Motor neuron (in vitro differentiated cells): ENCODE measurements around the gene ZBED4. TPM values are rescaled to one million over a fixed set of nuclear protein-coding genes. Genes with fewer than 3 reads are reported as not detected.

Experiments
- ATAC-seq, 8 experiments: fragments of 200-7000 bp; cut with Tn5 transposase; replicated peaks in 6 of 8; 2 replicates each; pipeline ENCODE4 v1.8.0; 2021; ENCODE audit warnings: mild to moderate bottlenecking in 8 of 8, moderate library complexity in 8 of 8
- H3K27ac ChIP-seq, 2 donors: fragments of 250-450 bp; sonication (Bioruptor Pico); 2 replicates each; pipeline ENCODE4 v1.9.0; 2021; ENCODE audit warnings: antibody characterized with exemption in 2 of 2, mild to moderate bottlenecking in 2 of 2, moderate library complexity in 1 of 2
- H3K4me1 ChIP-seq, 2 donors: fragments of 250-450 bp; sonication (Bioruptor Pico); replicated peaks in 1 of 2; 2 replicates each; pipeline ENCODE4 v1.6.1; 2021; ENCODE audit warnings: antibody characterized with exemption in 2 of 2, mild to moderate bottlenecking in 2 of 2, moderate library complexity in 1 of 2
- H3K4me3 ChIP-seq, 5 donors: fragments of 250-450 bp; sonication (Bioruptor Pico); 2 replicates each; pipeline ENCODE4 v1.9.0; 2021; ENCODE audit warnings: antibody characterized with exemption in 5 of 5, mild to moderate bottlenecking in 5 of 5, moderate library complexity in 4 of 5
- WGBS, 10 experiments: fragments of 450-650 bp; shearing (Covaris generic); methylation state at CpG; one replicate each; pipeline ENCODE4 v1.0.0; 2022; 5-methylcytosine and 5-hydroxymethylcytosine counted together
- in situ Hi-C, 9 experiments: fragments of 400-800 bp; cut with MboI; loops; one replicate each; pipeline ENCODE4 v1.15.0; 2021; ENCODE audit warnings: low sequenced_read_pairs in 9 of 9, low pct_unique_long_range_greater_than_20kb in 2 of 9; ENCODE audit not compliant: unreplicated experiment in 9 of 9
- total RNA-seq, 8 experiments: library from RNA; unstranded; fragments of 300-600 nt; gene quantifications; 2 replicates each; pipeline versions ENCODE4 v1.2.3 to v1.2.4, GENCODE V29; 2022

The ZBED4 gene
- total RNA-seq, 8 experiments from 2014 or later, result 5.9 to 31.4 (median 16.9) TPM

DNA sequence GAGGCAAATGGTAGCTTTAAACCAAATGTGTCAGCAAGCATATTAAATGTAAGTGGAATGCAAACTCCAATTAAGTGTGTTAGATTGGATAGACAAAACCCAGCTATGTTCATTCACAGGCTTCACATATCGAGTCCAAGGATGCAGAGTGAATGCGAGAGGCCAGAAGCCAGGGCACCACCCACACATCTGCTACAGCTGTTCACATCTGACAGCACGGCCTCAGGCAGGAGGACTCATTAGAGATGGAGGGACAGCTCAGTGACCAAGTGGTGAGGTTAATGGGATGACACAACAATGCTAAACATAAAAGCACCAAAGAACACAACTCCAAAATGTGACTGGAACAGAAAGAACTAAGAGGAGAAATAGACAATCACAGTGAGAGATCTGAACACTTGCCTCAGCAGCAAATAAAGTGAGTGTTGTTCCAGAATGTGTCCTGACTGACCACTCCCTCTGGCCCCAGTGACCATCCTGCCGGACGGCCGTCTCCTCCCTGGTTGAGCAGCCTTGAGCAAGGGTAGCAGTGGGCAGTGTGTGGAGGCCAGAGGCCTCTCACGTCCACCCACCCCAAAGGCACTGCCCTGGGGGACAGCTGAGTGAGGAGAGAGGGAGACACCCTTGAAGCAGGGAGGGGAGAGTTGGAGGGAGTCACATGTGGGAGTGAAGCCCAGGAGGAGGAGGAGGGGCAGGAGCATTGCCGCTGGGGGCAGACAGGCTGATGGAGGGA is 40.8 kb downstream of the ZBED4 start:
- 12 to 100% (median 84%) methylated on average over 1 to 3 of the region's 8 CpGs; no CpG with 5 or more reads in 4 of the 10 experiments for WGBS, 10 experiments
- in situ Hi-C loops, result no loop called here
- Histone ChIP-seq H3K4me1 (no peaks in the 10 kb centered on the region), H3K4me3 (no peak overlapping the region), H3K27ac (no peak overlapping the region)
- peak in 3 of 8 experiments; percentile 52 to 95 (median 95) for ATAC-seq

DNA sequence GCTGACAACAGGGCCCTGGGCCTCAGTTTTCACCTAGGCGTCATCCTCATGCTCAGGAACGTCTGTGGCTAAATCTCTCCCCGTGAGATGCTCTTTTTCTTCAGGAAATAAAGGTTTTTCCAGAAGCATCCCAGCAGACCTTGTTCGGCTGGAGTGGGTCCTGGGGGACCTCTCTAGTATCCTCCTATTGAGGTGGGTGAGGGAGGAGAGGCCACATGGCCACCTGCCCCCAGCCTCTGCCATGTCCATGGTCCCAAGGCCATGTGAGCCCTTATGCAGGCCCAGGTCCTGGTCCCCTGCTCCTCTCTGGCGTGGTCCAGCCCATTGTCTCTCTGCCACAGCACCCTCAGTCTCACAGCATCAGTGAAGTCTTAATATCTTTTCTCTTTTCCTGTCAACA is 42.6 kb downstream of the ZBED4 start:
- H3K4me3 ChIP-seq, result no peak overlapping the region
- H3K27ac ChIP-seq, result no peak overlapping the region
- WGBS, 10 experiments, result 66 to 100% (median 100%) methylated on average over 1 to 5 of the region's 5 CpGs; no CpG with 5 or more reads in 2 of the 10 experiments
- in situ Hi-C loops, result no loop called here
- ATAC-seq, result no peak
- no peaks in the 10 kb centered on the region for H3K4me1 ChIP-seq

DNA sequence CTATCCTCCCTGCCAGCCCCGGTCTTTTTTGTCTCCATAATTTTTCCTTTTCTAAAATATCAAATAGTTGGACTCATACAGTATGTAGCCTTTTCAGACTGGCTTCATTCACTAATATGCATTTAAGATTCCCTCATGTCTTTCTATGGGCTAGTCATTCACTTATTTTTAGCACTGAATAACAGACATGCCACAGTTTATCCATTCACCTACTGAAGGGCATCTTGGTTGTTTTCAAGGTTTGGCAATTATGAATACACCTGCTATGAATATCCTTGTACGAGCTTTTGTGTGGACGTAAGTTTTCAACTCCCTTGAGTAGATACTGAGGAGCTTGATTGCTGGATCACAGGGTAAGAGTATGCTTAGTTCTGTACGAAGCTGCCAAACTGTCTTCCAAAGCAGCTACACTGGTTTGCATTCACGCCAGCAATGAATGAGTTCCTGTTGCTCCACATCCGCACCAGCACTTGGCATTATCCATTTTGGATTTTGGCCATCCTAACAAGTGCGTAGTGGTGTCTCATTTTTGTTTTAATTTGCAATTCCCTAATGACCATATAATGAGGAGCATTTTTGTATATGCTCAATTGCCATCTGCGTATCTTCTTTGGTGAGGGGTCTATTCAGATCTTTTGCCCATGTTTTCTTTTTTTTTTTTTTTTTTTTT is 43.5 kb downstream of the ZBED4 start:
- Histone ChIP-seq H3K27ac (no peak overlapping the region), H3K4me3 (no peak overlapping the region), H3K4me1 (no peaks in the 10 kb centered on the region)
- 79 to 100% (median 95%) methylated on average over 2 to 8 of the region's 8 CpGs for WGBS, 10 experiments
- ATAC-seq, result no peak
- in situ Hi-C loops, result no loop called here

DNA sequence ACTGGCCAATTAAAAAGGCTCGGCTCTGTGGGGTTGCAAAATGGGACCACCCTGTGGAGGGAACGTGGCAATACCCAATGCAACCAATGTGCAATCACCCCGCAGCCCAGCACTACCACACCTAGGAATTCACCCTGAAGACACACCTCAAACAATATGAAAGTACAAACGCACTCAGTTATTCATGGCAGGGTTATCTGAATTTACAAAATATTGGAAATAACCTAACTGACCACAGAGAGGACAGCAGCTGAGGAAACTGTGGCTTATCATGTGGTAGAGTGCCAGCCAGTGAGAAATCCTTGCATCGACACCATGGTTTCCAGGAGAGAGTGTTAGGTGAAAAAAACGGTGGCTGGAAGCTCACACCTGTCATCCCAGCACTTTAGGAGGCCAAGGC is 45.9 kb downstream of the ZBED4 start:
- WGBS, 10 experiments, result 83 to 100% (median 100%) methylated on average over 1 to 3 of the region's 6 CpGs; no CpG with 5 or more reads in 3 of the 10 experiments
- no peak overlapping the region for H3K27ac ChIP-seq
- in situ Hi-C loops, result no loop called here
- ATAC-seq, result no peak
- no peak overlapping the region for H3K4me3 ChIP-seq
- no peaks in the 10 kb centered on the region for H3K4me1 ChIP-seq

DNA sequence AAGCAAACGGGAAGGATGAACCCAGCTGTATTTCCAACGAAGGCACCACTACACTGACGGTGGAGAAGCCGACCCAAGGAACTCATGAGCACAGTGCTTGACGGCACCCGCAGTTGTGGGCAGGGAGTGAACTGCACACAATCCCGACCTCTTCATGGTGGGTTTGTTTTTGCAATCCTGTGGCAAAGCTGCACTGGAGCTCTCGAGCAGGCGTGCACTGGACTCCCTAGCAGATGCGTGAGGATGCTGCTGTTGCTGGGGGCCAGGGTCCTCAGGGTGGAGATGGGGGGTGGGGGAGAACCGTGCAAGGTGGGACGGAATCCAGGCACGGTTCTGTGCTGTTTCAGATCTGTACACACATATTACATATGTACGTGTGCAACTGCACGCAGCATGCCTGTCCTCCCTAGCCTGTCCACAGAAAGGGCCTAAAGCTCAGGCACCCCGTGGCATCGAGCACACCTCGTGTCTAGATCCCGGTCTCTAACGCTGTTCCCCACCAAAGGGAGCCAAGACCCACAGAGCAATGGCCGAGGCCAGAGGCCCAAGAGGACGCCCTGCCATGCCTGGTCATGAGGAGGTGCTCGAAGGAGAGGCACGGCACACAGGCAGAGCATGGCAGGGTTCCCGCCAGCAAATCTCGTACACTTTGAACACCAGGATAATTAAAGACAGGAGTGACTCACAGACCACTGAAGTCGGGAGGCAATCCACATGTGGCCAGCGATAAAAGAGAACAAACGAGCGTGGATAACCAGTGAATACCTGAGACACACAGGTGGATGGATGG is 47.0 kb downstream of the ZBED4 start:
- H3K4me3 ChIP-seq, result no peak overlapping the region
- no peak overlapping the region for H3K27ac ChIP-seq
- no peaks in the 10 kb centered on the region for H3K4me1 ChIP-seq
- in situ Hi-C loops, result loop anchor here in 1 of 9 experiments (25.0 kb wide), 1 partner anchor 113 kb away; no protein-coding TSS in a partner anchor
- no peak for ATAC-seq
- WGBS, 10 experiments, result 30 to 87% (median 69%) methylated on average over 2 to 9 of the region's 30 CpGs; no CpG with 5 or more reads in 6 of the 10 experiments

DNA sequence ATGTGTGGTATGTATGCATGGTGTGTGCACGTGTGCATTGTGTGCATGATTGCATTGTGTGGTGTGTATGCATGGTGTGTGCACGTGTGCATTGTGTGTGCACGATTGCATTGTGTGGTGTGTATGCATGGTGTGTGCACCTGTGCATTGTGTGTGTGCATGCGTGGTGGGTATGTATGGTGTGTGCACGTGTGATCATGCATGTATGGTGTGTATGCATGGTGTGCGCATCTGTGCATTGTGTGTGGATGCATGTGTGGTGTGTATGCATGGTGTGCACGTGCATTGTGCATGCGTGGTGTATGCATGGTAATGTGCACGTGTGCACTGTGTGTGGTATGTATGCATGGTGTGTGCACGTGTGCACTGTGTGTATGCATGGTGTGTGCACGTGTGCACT is 47.8 kb downstream of the ZBED4 start:
- Histone ChIP-seq H3K4me1 (no peaks in the 10 kb centered on the region), H3K27ac (no peak overlapping the region), H3K4me3 (no peak overlapping the region)
- in situ Hi-C loops, result loop anchor here in 1 of 9 experiments (25.0 kb wide), 1 partner anchor 114 kb away; no protein-coding TSS in a partner anchor
- 82 to 100% (median 100%) methylated on average over 1 to 2 of the region's 11 CpGs; no CpG with 5 or more reads in 4 of the 10 experiments for WGBS, 10 experiments
- ATAC-seq, result no peak

DNA sequence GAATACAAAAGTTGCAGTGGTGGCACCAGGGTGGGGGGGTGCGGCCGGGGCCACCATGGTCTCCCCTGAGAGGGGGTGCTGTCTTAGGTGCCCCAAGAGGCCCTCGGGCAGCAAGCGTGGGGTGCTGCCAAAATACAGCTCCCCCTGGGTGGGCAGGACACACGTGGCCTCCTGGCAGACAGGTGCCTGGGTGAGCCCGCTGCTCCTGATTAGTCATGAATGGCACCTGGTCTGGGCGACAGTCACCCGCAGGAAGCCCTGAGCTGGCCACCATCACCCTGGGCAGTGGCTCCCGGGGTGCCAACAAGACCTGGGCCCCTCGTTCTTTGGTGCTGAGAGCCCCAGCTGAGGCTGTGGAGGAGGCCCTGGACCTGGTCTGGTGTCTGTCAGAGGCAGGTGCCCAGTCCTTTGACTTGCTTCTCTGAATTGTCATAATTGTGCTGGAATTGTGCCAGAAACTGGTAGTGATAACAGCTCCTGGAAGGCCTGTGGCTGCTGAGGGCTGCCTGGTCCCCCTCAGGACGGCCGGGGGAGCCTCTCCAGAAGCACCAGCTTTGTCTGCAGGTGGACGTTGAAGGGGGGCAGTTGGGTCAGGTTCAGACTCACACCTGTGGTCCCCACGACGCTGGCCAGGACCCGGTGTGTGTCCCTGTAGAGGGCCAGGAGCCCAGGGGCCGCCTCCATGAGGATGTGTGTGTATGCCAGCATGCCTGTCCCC is 49.8 kb downstream of the ZBED4 start:
- no peak for ATAC-seq
- Histone ChIP-seq H3K4me1 (no peaks in the 10 kb centered on the region), H3K27ac (no peak overlapping the region), H3K4me3 (no peak overlapping the region)
- in situ Hi-C loops, result loop anchor here in 1 of 9 experiments (25.0 kb wide), 1 partner anchor 116 kb away; no protein-coding TSS in a partner anchor
- WGBS, 10 experiments, result 100% methylated on average over 1 of the region's 17 CpGs; no CpG with 5 or more reads in 9 of the 10 experiments

DNA sequence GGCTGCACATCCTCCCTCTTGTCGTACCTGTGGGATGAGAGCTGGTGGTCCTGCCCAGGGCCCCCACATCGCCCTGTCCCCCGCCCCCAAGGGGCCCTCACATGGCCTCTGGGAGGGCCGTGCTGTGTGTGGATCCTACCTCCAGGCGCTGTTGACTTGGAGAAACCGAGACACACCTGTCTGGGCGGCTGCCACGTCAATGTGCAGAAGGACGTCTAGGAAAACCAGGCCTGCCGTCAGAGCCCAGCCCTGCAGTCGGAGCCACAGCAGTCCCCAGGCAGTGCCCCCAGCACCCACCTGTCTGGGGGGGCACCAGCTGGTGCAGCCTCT is 50.4 kb downstream of the ZBED4 start:
- Histone ChIP-seq H3K4me3 (no peak overlapping the region), H3K27ac (no peak overlapping the region), H3K4me1 (no peaks in the 10 kb centered on the region)
- no CpG with 5 or more reads among the region's 11 CpGs for WGBS, 10 experiments
- in situ Hi-C loops, result loop anchor here in 1 of 9 experiments (25.0 kb wide), 1 partner anchor 117 kb away; no protein-coding TSS in a partner anchor
- no peak for ATAC-seq

DNA sequence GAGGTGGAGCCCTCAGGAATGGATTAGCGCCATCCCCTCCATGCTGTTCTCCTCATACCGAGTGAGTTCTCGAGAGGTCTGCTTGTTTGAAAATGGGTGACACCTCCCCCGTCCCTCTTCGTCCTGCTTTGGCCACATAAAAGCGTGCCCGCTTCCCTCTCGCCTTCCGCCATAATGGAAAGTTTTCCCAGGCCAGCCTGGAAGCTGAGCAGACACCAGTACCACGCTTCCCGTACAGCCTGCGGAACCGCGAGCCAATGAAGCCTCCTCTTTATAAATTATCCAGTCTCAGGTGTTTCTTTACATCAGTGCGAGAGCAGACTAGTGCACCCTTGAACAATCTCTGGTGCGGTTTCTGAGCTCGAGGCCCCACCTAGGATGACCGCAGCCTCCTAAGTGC is 51.8 kb downstream of the ZBED4 start:
- Histone ChIP-seq H3K27ac (no peak overlapping the region), H3K4me1 (no peaks in the 10 kb centered on the region), H3K4me3 (no peak overlapping the region)
- WGBS, 10 experiments, result 86 to 100% (median 93%) methylated on average over 2 to 14 of the region's 18 CpGs; no CpG with 5 or more reads in 3 of the 10 experiments
- in situ Hi-C loops, result loop anchor here in 1 of 9 experiments (25.0 kb wide), 1 partner anchor 118 kb away; no protein-coding TSS in a partner anchor
- ATAC-seq, result no peak

DNA sequence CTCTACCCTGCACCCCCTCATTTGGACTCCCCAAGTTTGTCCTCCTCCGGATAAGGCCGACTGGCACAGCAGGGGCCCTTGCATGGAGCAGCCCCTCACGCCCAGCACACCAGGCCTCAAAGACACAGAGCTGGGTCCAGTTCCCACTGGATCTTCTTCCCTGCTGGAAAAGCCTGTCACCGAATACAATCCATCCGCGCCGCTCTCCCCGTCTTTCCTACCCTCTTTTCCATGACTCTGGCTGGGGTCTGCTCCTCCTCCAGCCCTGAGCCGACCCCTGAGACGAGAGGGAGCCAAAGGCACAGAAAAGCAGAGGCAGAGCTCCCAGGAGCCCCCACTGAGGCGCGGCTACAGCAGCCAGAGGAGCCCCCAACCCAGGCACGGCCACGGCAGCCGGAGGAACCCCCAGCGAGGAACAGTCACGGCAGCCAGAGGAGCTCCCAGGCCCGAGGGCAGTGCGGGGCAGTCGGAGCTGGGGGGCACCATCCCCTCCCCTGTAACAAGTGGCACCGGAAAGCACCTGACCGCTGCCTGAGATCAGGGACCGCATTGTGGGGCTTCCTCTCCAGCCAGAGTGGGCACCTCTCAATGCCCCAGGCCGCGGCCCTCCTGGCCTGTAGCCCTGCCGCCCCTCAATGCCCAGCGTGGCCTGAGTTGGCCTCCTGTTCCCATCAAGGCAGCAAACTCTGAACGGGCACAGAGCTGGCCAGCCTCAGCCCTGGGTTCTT is 52.6 kb downstream of the ZBED4 start:
- H3K4me1 ChIP-seq, result no peaks in the 10 kb centered on the region
- no peak overlapping the region for H3K4me3 ChIP-seq
- no peak for ATAC-seq
- in situ Hi-C loops, result loop anchor here in 1 of 9 experiments (25.0 kb wide), 1 partner anchor 119 kb away; no protein-coding TSS in a partner anchor
- 83 to 100% (median 94%) methylated on average over 1 to 8 of the region's 28 CpGs; no CpG with 5 or more reads in 5 of the 10 experiments for WGBS, 10 experiments
- no peak overlapping the region for H3K27ac ChIP-seq

DNA sequence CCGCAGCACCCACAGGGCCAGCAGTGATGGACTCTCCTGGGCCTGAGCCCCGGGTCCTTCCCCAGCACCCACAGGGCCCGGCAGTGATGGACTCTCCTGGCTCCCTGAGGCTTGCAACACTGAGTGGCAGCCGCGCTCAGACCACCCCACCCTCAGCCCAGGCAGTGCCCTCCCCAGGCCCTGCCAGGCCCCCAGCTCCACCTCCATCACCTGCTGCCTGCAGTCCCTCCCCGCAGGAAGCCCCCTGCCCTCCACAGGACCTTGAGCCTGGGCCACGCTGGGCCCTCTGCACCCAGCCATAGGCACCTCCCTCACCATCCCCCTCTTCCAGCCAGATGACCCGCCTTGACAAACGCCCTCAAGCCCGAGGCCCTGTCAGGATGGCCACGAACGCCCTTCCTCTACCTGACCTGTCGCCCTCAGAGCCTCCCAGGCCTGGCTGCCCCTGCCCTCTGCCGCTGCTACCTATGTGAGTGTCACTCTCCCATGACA is 53.2 kb downstream of the ZBED4 start:
- H3K4me3 ChIP-seq, result no peak overlapping the region
- 88 to 100% (median 89%) methylated on average over 1 to 7 of the region's 14 CpGs; no CpG with 5 or more reads in 7 of the 10 experiments for WGBS, 10 experiments
- no peak for ATAC-seq
- in situ Hi-C loops, result loop anchor here in 1 of 9 experiments (25.0 kb wide), 1 partner anchor 120 kb away; no protein-coding TSS in a partner anchor
- no peak overlapping the region for H3K27ac ChIP-seq
- H3K4me1 ChIP-seq, result no peaks in the 10 kb centered on the region
